Lung (tissue), 16 donors: Measurements from ENCODE around the gene KCNMB4. TPM values are rescaled to one million over a fixed set of nuclear protein-coding genes. Genes with fewer than 3 reads are reported as not detected.
A peak's percentile ranks its signal among the peaks of the same experiment; 100 is the strongest.

Source experiments
- ATAC-seq: fragments of 200-7000 bp; cut with Tn5 transposase; one replicate; pipeline ENCODE4 v1.9.1; 2020; ENCODE audit warnings: moderate number of reproducible peaks; ENCODE audit not compliant: insufficient read depth, low FRiP score
- DNase-seq, 3 donors: peaks; one replicate each; pipeline ENCODE4 v3.0.0-alpha.2; 2013 to 2017
- H3K27ac ChIP-seq, 2 donors: one replicate each; pipeline ENCODE4 v1.5.1; 2013; ENCODE audit warnings: mild to moderate bottlenecking in 2 of 2, moderate library complexity in 2 of 2, control low read depth in 1 of 2, inconsistent platforms in 1 of 2, low read depth in 1 of 2, low read length in 1 of 2
- H3K27me3 ChIP-seq, 3 donors: one replicate each; pipeline ENCODE4 v1.5.1; 2013; ENCODE audit warnings: low read length in 2 of 3; ENCODE audit not compliant: control insufficient read depth in 3 of 3, insufficient read depth in 3 of 3
- H3K36me3 ChIP-seq, 4 donors: one replicate each; pipeline ENCODE4 v1.5.1; 2013; ENCODE audit warnings: low read length in 4 of 4, mild to moderate bottlenecking in 1 of 4, moderate library complexity in 1 of 4; ENCODE audit not compliant: control insufficient read depth in 4 of 4, insufficient read depth in 4 of 4
- H3K4me1 ChIP-seq, 5 donors: one replicate each; pipeline ENCODE4 v1.5.1; 2013; ENCODE audit warnings: low read length in 5 of 5, mild to moderate bottlenecking in 2 of 5, moderate library complexity in 1 of 5; ENCODE audit not compliant: control insufficient read depth in 5 of 5, insufficient read depth in 5 of 5
- H3K4me3 ChIP-seq: one replicate; pipeline ENCODE4 v1.5.1; 2013; ENCODE audit warnings: mild to moderate bottlenecking, control low read depth, moderate library complexity
- H3K9ac ChIP-seq, 2 donors: one replicate each; pipeline ENCODE4 v1.5.1; 2013; ENCODE audit warnings: low read length in 2 of 2, control low read depth in 1 of 2; ENCODE audit not compliant: insufficient read depth in 1 of 2
- H3K9me3 ChIP-seq, 4 donors: one replicate each; pipeline ENCODE4 v1.5.1; 2013; ENCODE audit warnings: low read length in 3 of 4, mild to moderate bottlenecking in 1 of 4, moderate library complexity in 1 of 4; ENCODE audit not compliant: control insufficient read depth in 4 of 4, insufficient read depth in 3 of 4
- CTCF ChIP-seq: IDR thresholded peaks from 2 replicates; pipeline ENCODE4 v1.5.1; 2012; ENCODE audit warnings: mild to moderate bottlenecking; ENCODE audit errors: control extremely low read depth, extremely low read depth
- WGBS, 2 donors: extraction: QIAGEN DNeasy Blood & Tissue Kit; methylation state at CpG; one replicate each; pipeline ENCODE4 v1.1.7; 2013; 5-methylcytosine and 5-hydroxymethylcytosine counted together
- long read RNA-seq, 5 donors: transcript quantifications; one replicate each; lab custom pipeline, GENCODE V29; 2026
- polyA plus RNA-seq, 2 donors: library from polyadenylated mRNA; stranded (reverse); fragments of 200-250 nt; gene quantifications; one replicate each; pipeline ENCODE4 v1.2.1, GENCODE V29; 2013
- total RNA-seq, 2 donors: library from RNA; depleted of rRNA in 1 of 2; stranded (reverse); fragments of >200 nt in 1 of 2; gene quantifications; one replicate each; pipeline ENCODE4 v1.2.1, GENCODE V29; 2014 to 2021
- donor health status: control.
- donor health status: control.
- donor health status: Bipolar disorder and iron deficiency.
- donor health status: healthy.
- donor health status: DM: yes; HTN: yes; CAD: no.

KCNMB4 gene
- total RNA-seq (1 to 10 TPM; 6.0 to 8.7 TPM), polyA plus RNA-seq (1 to 10 TPM; 1.6 to 4.2 TPM)
- long read RNA-seq, donor 1, full-length matches to known transcripts = 20 of 25 reads
- long read RNA-seq, donor 1, partial matches to known transcripts = 5 of 25 reads
- long read RNA-seq, donor 1, other reads (novel, unspliced or antisense) = 0 of 25 reads
- long read RNA-seq, donor 2, full-length matches to known transcripts = 6 of 6 reads
- long read RNA-seq, donor 2, partial matches to known transcripts = 0 of 6 reads
- long read RNA-seq, donor 2, other reads (novel, unspliced or antisense) = 0 of 6 reads
- long read RNA-seq, donor 3, full-length matches to known transcripts = 10 of 10 reads
- long read RNA-seq, donor 3, partial matches to known transcripts = 0 of 10 reads
- long read RNA-seq, donor 3, other reads (novel, unspliced or antisense) = 0 of 10 reads
- long read RNA-seq, donor 4, full-length matches to known transcripts = 8 of 8 reads
- long read RNA-seq, donor 4, partial matches to known transcripts = 0 of 8 reads
- long read RNA-seq, donor 4, other reads (novel, unspliced or antisense) = 0 of 8 reads
- long read RNA-seq, donor 5, full-length matches to known transcripts = 19 of 24 reads
- long read RNA-seq, donor 5, partial matches to known transcripts = 5 of 24 reads
- long read RNA-seq, donor 5, other reads (novel, unspliced or antisense) = 0 of 24 reads

GRCh38 chr12:70365648-70366518, at the start of gene KCNMB4:
Gene KCNMB4 (plus strand): TSS chr12:70366290. CDS start chr12:70366735, 445 bp downstream.
- peak; percentile 71 for ATAC-seq
- peaks cover 0 to 26% (median 24%) of the 10 kb centered on the region in 3 donors for H3K27me3 ChIP-seq
- H3K36me3 ChIP-seq = peaks cover 0 to 5% (median 0%) of the 10 kb centered on the region in 4 donors
- peak within 1 kb of the TSS; percentile 70 for H3K4me3 ChIP-seq
- H3K27ac ChIP-seq = peak within 1 kb of the TSS in 1 of 2 donors; percentile 50
- no peaks in the 10 kb centered on the region for H3K9me3 ChIP-seq
- peak within 1 kb of the TSS; percentile 56 to 88 for H3K9ac ChIP-seq
- WGBS, 2 donors = 1% methylated on average over 42 to 88 of the region's 88 CpGs
- no peak for TF ChIP-seq CTCF
- peaks cover 0 to 21% (median 5%) of the 10 kb centered on the region in 5 donors for H3K4me1 ChIP-seq
- DNase-seq = peak; percentile 78 to 83 (median 82)

GRCh38 chr12:70317781-70318180, 48.3 kb upstream of the KCNMB4 start:
- H3K9ac ChIP-seq = no peak overlapping the region

GRCh38 chr12:70319605-70320004, 46.5 kb upstream of the KCNMB4 start:
- H3K27ac ChIP-seq = no peak overlapping the region

More at GRCh38 chr12:70317781-70318180, 48.3 kb upstream of the KCNMB4 start:
- Histone ChIP-seq H3K4me3 (no peak overlapping the region), H3K27me3 (no peaks in the 10 kb centered on the region), H3K9me3 (no peaks in the 10 kb centered on the region), H3K27ac (no peak overlapping the region), H3K4me1 (no peaks in the 10 kb centered on the region), H3K36me3 (peaks cover 0 to 4% (median 3%) of the 10 kb centered on the region in 4 donors)
- 30 to 62% methylated on average over 3 of the region's 3 CpGs for WGBS, 2 donors
- peak in 1 of 3 donors; percentile 15 for DNase-seq
- no peak for ATAC-seq
- no peak for TF ChIP-seq CTCF

More at GRCh38 chr12:70319605-70320004, 46.5 kb upstream of the KCNMB4 start:
- DNase-seq (no peak), ATAC-seq (no peak)
- TF ChIP-seq CTCF = no peak
- H3K27me3 ChIP-seq = no peaks in the 10 kb centered on the region
- whole genome bisulfite sequencing, 2 donors = 67 to 70% methylated on average over 4 of the region's 4 CpGs
- H3K9ac ChIP-seq = no peak overlapping the region
- no peak overlapping the region for H3K4me3 ChIP-seq
- peaks cover 0 to 8% (median 5%) of the 10 kb centered on the region in 4 donors for H3K36me3 ChIP-seq
- no peaks in the 10 kb centered on the region for H3K9me3 ChIP-seq
- H3K4me1 ChIP-seq = no peaks in the 10 kb centered on the region
